Fibroblast of skin of left quadriceps (primary cell): ENCODE results near the gene ITPRIPL1.
A peak's percentile ranks its signal among the peaks of the same experiment; 100 is the strongest.
"Not testable (repeated sequence)": the region's sequence is repeated elsewhere in the genome, so short reads cannot be mapped to it uniquely, and the experiment has no call there.

ENCODE experiments used
- DNase-seq, 2 experiments: peaks; one replicate each; pipeline ENCODE4 v3.0.0-alpha.2; 2013; ENCODE audit warnings: low read depth in 2 of 2

Gene ITPRIPL1

GRCh38 chr2:96325041-96325883 lies at the start of gene ITPRIPL1:
Gene ITPRIPL1 (plus strand): TSS chr2:96325317. CDS start chr2:96325840, 523 bp downstream.
- DNase-seq = no peak

GRCh38 chr2:96276787-96277499 lies 48.2 kb upstream of the ITPRIPL1 start:
- DNase-seq = no peak

- DNase-seq = no peak
Measured at GRCh38 chr2:96287273-96287856, 37.8 kb upstream of the ITPRIPL1 start.

GRCh38 chr2:96291751-96292150 lies 33.4 kb upstream of the ITPRIPL1 start:
- DNase-seq = no peak

- DNase-seq = not testable (repeated sequence)
Measured at GRCh38 chr2:96294271-96294670, 30.8 kb upstream of the ITPRIPL1 start.

- DNase-seq = no peak
Measured at GRCh38 chr2:96296925-96297324, 28.2 kb upstream of the ITPRIPL1 start.

- no peak for DNase-seq
Measured at GRCh38 chr2:96301865-96302264, 23.3 kb upstream of the ITPRIPL1 start.

- no peak for DNase-seq
Measured at GRCh38 chr2:96304606-96305005, 20.5 kb upstream of the ITPRIPL1 start.

- peak; percentile 60 to 64 for DNase-seq
Measured at GRCh38 chr2:96305091-96305978, 19.8 kb upstream of the ITPRIPL1 start, which contains the start of gene SNRNP200. Gene SNRNP200 (minus strand): TSS chr2:96305546. CDS start chr2:96305437, 109 bp downstream.

GRCh38 chr2:96305979-96306308 lies 19.2 kb upstream of the ITPRIPL1 start:
- DNase-seq = no peak

GRCh38 chr2:96306370-96306769 lies 18.7 kb upstream of the ITPRIPL1 start:
- no peak for DNase-seq

- no peak for DNase-seq
Measured at GRCh38 chr2:96308248-96308647, 16.9 kb upstream of the ITPRIPL1 start.

GRCh38 chr2:96315005-96315399 lies 10.1 kb upstream of the ITPRIPL1 start:
- no peak for DNase-seq

GRCh38 chr2:96315400-96316071 lies 9.6 kb upstream of the ITPRIPL1 start:
- peak in 1 of 2 experiments; percentile 22 for DNase-seq

GRCh38 chr2:96316999-96317398 lies 8.1 kb upstream of the ITPRIPL1 start:
- no peak for DNase-seq

GRCh38 chr2:96317584-96317997 lies 7.5 kb upstream of the ITPRIPL1 start:
- DNase-seq = no peak

GRCh38 chr2:96318723-96319122 lies 6.4 kb upstream of the ITPRIPL1 start:
- no peak for DNase-seq

GRCh38 chr2:96319396-96319795 lies 5.7 kb upstream of the ITPRIPL1 start:
- no peak for DNase-seq

GRCh38 chr2:96320326-96320725 lies 4.8 kb upstream of the ITPRIPL1 start:
- no peak for DNase-seq

GRCh38 chr2:96320728-96321622 lies 4.1 kb upstream of the ITPRIPL1 start:
- DNase-seq = no peak
